Measurements from ENCODE around the gene CHST3. TPM values are rescaled to one million over a fixed set of nuclear protein-coding genes. Genes with fewer than 3 reads are reported as not detected.

Gene CHST3
- polyA plus RNA-seq, 2 of the 4 experiments (the other 2 are of a cell fraction) = 12.8 to 23.1 TPM

DNA sequence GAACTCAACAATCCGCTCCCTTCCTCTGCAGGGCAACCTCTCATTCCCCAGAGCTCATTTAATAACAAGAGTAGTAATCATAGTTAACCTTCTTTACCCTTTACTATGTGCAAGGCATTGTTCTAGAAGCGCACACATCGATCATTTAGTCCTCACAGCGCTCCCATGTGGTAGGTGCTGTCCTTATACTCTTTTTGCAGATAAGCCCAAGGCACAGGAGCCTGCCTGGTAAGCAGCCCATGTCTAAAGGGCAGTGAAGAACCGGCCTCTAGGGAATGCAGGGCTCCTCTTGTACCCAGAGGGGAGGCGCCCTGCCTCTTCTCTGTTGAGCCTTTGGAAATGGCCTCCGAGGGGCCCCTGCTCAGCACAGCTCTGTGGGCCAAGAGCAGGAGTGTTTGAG, 14.3 kb downstream of the CHST3 start (continued):
- TF ChIP-seq, protein P1, sequence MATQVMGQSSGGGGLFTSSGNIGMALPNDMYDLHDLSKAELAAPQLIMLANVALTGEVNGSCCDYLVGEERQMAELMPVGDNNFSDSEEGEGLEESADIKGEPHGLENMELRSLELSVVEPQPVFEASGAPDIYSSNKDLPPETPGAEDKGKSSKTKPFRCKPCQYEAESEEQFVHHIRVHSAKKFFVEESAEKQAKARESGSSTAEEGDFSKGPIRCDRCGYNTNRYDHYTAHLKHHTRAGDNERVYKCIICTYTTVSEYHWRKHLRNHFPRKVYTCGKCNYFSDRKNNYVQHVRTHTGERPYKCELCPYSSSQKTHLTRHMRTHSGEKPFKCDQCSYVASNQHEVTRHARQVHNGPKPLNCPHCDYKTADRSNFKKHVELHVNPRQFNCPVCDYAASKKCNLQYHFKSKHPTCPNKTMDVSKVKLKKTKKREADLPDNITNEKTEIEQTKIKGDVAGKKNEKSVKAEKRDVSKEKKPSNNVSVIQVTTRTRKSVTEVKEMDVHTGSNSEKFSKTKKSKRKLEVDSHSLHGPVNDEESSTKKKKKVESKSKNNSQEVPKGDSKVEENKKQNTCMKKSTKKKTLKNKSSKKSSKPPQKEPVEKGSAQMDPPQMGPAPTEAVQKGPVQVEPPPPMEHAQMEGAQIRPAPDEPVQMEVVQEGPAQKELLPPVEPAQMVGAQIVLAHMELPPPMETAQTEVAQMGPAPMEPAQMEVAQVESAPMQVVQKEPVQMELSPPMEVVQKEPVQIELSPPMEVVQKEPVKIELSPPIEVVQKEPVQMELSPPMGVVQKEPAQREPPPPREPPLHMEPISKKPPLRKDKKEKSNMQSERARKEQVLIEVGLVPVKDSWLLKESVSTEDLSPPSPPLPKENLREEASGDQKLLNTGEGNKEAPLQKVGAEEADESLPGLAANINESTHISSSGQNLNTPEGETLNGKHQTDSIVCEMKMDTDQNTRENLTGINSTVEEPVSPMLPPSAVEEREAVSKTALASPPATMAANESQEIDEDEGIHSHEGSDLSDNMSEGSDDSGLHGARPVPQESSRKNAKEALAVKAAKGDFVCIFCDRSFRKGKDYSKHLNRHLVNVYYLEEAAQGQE (IDR thresholded peaks at IDR 0.05) = no peak
- TF ChIP-seq JUN (IDR thresholded peaks at IDR 0.05) = no peak

DNA sequence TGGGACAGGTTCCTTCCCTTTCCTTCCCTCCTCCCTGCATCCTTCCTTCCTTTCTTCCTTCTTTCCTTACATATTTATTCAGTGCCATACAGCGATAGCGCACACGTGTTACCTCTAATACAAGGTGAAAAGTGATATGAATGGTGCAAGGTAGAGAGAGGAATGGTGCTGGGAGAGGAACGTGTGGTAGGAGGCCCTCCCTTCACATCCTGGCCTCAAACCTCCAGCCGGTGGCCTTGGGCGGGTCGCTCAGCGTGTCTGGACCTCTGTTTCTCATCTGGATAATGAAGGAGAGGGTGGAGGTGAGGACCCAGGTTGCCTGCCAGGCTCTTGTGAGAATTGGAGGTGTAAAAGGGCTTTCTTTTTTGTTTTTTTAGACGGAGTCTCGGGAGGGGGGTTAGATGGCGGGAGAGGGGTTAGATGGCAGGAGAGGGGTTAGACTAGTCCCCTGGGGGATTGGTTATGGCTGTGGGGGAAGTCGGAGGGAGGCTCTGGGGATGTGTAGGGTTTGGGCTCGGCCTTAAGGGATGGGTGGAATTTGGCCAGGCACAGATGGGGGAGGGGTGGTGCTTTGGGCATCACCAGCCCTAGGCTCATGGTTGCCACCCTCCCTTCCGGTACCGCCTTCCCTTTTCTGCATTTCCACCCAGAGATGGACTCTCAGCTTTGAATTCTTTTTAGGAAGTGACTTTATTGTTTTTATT, 14.9 kb downstream of the CHST3 start:
- Histone ChIP-seq H3K4me2 (0 out of 3 replicates have a peak overlapping the region, but pooled peaks have one; percentile 6), H3K4me3 (no peak overlapping the region), H3K27ac (peak overlapping the region in 1 of 2 experiments; percentile 98; a peak in 3 of 6 replicates), H3K9me3 (no peaks in the 10 kb centered on the region), H3K4me1 (peaks cover 70% of the 10 kb centered on the region)
- 88% methylated on average over 15 of the region's 15 CpGs for WGBS (ENCODE audit: missing lambda C conversion rate)
- ATAC-seq (no peak), DNase-seq (ENCODE audit: low read depth in 1 of 2, low spot score in 1 of 2) (no peak), FAIRE-seq (no peak)
- CTCF ChIA-PET = interaction anchor here (0.6 to 1.6 kb wide), 4 partner anchors 24 to 82 kb away, joined by 3 to 4 read pairs (median 4); no protein-coding TSS in a partner anchor
- TF ChIP-seq NFE2L2 (conservative IDR thresholded peaks at IDR 0.05; ENCODE audit: low read length) = no peak
- no peak for TF ChIP-seq NR3C1 (IDR thresholded peaks at IDR 0.05)
- TF ChIP-seq JUNB (IDR thresholded peaks at IDR 0.05) = no peak
- no peak for TF ChIP-seq CHD4 (IDR thresholded peaks at IDR 0.05; ENCODE audit: borderline replicate concordance)
- TF ChIP-seq, protein P2, sequence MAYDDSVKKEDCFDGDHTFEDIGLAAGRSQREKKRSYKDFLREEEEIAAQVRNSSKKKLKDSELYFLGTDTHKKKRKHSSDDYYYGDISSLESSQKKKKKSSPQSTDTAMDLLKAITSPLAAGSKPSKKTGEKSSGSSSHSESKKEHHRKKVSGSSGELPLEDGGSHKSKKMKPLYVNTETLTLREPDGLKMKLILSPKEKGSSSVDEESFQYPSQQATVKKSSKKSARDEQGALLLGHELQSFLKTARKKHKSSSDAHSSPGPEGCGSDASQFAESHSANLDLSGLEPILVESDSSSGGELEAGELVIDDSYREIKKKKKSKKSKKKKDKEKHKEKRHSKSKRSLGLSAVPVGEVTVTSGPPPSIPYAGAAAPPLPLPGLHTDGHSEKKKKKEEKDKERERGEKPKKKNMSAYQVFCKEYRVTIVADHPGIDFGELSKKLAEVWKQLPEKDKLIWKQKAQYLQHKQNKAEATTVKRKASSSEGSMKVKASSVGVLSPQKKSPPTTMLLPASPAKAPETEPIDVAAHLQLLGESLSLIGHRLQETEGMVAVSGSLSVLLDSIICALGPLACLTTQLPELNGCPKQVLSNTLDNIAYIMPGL (CRISPR knock-in tag; IDR thresholded peaks at IDR 0.05; ENCODE audit: borderline replicate concordance) = no peak
- no peak for TF ChIP-seq HOXB13 (CRISPR knock-in tag; IDR thresholded peaks at IDR 0.05; ENCODE audit: low read depth)
- TF ChIP-seq POLR2AphosphoS2 (conservative IDR thresholded peaks at IDR 0.05; ENCODE audit: low read length) = no peak
- no peak for TF ChIP-seq FOSL2 (IDR thresholded peaks at IDR 0.05)
- TF ChIP-seq FOSL2 (CRISPR knock-in tag; IDR thresholded peaks at IDR 0.05) = no peak
- no peak for TF ChIP-seq ZFP36 (IDR thresholded peaks at IDR 0.05; ENCODE audit: borderline replicate concordance, partially characterized antibody)
- TF ChIP-seq FOXS1 (CRISPR knock-in tag; IDR thresholded peaks at IDR 0.05) = no peak
- TF ChIP-seq RARB (CRISPR knock-in tag; IDR thresholded peaks at IDR 0.05) = no peak
- no peak for TF ChIP-seq RAD21 (conservative IDR thresholded peaks at IDR 0.05 in 1 of 2, IDR thresholded peaks at IDR 0.05 in 1 of 2)
- no peak for TF ChIP-seq EP300 (IDR thresholded peaks at IDR 0.05)
- no peak for TF ChIP-seq ZNF302 (CRISPR knock-in tag; IDR thresholded peaks at IDR 0.05)
- TF ChIP-seq CEBPB (IDR thresholded peaks at IDR 0.05) = no peak
- TF ChIP-seq, protein P3, sequence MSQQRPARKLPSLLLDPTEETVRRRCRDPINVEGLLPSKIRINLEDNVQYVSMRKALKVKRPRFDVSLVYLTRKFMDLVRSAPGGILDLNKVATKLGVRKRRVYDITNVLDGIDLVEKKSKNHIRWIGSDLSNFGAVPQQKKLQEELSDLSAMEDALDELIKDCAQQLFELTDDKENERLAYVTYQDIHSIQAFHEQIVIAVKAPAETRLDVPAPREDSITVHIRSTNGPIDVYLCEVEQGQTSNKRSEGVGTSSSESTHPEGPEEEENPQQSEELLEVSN (IDR thresholded peaks at IDR 0.05; ENCODE audit: borderline replicate concordance, low read depth) = no peak
- POLR2A ChIA-PET = no interaction called here

Data from A549 (cell line).